NCI-H748 treated with DMSO at 0.1 percent for 48 hours (cell line): ENCODE results near the gene SNX30.

ENCODE experiments used
- DNase-seq: peaks from one replicate; lab custom pipeline; 2025; lab: John Stamatoyannopoulos, UW

The SNX30 gene

GRCh38 chr9:112752334-112753125, 2.0 kb downstream of the SNX30 start:
- DNase-seq = no peak

- no peak for DNase-seq
Observed at GRCh38 chr9:112753725-112754124, 3.2 kb downstream of the SNX30 start.

DNA sequence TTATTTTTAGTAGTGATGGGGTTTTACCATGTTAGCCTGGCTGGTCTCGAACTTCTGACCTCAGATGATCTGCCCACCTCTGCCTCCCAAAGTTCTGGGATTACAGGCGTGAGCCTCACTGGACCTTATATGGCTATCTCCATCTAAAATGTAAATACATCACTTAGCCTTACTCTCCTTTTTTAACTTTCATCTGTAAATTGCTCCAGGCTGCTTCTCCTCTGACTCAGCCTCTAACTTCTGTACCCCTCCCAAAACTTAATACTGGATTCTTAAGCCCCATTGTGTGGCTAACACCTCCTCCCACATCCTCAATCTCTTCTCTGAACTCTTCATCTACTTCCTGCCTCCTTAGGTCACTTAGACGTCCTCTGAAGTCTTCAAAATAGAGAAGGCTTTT, 4.0 kb downstream of the SNX30 start:
- no peak for DNase-seq

GRCh38 chr9:112755016-112755427, 4.5 kb downstream of the SNX30 start:
- no peak for DNase-seq

DNA sequence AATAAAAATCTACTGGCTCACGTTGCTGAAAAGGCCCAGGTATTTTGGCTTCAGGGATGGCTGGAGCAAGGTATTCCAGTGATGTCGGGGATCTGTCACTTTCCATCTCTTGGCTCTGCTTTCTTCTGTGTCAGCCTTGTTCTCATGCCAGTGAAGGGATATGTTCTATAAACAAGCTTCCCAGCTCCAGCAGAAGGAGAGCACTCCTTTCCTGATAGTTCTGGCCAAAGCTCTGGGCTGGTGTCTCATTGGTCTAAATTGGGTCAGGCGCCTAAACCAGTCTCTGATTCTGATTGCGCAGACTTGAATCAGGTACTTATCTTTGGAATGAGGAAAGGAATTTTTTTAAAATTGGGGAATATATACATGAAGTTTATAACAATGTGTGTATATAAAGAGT, 5.1 kb downstream of the SNX30 start:
- no peak for DNase-seq

DNA sequence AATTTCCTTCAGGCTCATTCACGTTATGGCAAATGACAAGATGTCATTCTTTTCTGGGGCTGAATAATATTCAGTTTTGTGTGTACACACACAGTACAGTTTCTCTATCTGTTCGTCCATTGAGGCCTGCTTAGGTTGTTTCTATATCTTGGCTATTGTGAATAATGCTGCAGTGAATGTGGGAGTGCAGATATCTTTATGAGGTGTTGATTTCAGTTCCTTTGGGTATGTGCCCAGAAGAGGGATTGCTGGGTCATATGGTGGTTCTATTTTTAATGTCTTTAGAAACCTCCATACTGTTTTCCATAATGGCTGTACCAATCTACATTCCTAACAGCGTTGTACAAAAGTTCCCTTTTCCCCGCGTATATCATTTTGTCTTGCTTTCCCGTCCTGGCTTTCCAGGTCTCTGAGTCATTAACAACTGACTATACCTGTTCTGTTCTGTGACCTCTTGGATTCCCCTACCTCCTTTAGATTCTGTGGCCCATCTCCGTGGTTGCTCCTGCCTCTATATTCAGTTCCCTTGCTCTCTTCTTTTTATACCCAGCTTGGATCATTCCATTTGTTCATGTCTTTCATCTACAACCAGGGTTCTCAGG, 6.8 kb downstream of the SNX30 start:
- DNase-seq = no peak

DNA sequence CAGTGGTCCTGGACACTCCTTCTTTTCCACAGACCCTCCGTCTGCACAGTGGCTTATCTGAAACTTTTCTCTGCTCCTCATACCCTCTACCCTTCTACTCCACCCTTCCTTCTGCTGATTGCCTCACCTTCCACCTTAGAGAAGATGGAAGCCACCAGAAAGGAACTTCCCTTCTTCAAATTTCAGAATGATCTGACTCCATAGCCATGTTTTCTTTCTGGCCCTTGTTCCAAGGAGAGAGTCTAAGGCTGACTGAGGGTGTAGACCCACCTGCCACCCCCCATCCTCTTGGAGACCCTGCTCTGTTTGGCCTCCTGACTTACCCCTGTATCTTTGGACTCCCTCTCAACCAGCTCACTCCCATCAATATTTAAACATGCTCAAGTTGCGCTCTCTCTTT, 7.4 kb downstream of the SNX30 start:
- no peak for DNase-seq

- no peak for DNase-seq
Observed at GRCh38 chr9:112760821-112761220, 10.3 kb downstream of the SNX30 start.

GRCh38 chr9:112761912-112762655, 11.5 kb downstream of the SNX30 start:
- DNase-seq = no peak

DNA sequence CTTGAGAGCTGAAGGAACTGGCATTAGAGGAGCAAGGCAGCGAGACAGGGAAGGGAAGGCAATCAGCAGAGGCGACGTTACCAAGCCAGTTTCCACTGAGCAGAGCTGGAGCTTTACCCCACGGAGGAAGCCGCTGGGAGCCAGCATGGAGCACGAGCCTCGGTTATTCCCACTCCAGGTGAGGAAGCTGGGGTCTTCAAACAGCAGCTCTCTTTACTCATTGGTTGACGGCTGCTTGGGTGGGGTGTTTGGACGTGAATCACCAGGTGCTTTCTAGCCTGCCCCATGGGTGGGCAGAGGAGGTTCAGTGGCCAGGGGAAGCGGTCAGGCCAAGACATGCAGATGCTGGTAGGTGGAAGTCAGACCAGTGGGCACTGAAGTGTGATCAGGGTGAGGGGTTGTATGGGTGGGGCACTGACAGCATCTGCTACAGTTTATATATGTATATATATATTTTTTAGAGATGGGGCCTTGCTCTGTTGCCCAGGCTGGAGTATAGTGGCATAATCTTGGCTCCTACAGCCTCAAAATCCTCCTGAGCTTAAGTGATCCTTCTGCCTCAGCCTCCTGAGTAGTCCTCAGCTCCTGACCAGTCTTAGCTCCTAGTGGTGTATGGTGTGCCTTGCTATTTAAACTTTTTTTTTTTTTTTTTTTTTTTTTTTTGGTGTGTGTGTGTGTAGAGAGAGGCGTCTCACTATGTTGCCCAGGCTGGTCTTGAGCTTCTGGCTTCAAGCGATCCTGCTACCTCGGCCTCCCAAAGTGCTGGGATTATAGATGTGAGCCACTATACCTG, 12.4 kb downstream of the SNX30 start:
- no peak for DNase-seq

DNA sequence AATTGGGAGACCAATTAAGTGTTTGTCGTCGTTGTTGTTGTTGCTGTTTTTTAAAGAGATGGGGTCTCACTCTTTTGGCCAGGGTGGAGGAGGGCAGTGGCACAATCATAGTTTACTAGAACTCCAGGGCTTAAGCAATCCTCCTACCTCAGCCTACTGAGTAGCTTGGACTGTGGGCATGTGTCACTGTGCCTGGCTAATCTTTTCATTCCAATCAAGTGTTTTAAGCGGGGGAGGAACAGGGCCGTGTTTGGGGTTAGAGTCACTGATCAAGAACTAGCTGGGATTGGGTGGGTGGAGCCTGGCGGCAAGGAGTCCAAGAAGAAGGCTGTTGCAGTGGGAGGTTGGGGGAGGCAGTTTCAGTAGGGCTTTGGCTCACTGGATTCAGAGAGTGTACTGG, 13.8 kb downstream of the SNX30 start:
- DNase-seq = no peak

- DNase-seq = no peak
Observed at GRCh38 chr9:112764837-112765236, 14.3 kb downstream of the SNX30 start.

DNA sequence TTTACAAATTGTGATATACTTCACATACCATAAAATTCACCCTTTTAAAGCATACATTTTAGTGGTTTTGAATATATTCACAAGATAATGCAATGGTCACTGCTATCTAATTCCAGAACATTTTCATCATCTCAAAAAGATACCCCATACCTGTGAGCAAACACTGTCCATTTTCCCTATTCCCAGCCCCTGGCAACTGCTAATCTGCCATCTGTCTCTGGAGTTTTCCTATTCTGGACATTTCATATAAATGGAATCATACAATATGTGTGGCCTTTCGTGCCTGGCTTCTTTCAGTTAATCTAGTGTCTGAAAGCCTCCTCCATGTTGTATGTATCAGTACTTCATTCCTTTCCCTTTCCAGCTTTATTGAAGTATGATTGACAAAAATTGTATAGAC, 14.7 kb downstream of the SNX30 start:
- DNase-seq = no peak

DNA sequence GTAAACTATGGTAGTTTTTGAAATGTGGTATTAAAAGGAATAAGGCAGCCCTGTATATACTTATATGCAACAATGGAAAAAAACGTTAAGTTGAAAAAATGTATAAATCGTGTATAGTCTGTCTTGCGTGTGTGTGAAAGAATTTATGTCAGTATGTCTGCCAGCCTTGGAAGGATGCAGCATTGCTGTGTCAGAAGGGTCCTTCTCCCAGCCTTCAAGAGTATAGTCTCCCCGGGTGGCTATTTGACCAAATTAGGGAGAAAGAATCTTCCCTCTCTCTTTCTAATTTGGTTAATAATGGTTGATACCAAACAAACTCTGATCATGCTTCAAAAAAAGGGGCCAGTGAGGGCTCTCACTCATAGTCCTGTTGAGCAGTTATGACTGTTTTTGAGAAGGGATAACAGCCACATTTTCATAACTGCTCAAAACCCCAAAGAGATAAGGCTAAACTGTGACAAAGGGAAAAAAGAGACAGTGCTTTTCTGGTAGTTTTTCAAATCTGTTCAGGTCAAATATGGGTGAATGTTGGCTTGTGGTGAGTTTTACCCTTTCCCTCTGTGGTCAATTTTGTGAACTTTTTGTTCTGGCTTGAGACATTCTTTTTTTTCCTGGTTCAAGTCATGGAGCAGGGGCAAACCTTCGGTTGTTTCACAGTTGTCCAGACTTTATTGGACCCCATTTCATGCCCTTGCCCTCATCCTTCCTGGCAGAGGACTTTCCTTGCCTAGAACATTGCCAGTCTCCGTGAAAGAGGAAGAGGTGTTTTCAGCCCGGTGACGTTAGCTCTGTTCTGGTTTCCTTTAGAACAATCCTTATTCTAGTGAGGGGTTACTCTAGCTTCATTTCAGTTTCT, 21.0 kb downstream of the SNX30 start:
- DNase-seq = no peak

DNA sequence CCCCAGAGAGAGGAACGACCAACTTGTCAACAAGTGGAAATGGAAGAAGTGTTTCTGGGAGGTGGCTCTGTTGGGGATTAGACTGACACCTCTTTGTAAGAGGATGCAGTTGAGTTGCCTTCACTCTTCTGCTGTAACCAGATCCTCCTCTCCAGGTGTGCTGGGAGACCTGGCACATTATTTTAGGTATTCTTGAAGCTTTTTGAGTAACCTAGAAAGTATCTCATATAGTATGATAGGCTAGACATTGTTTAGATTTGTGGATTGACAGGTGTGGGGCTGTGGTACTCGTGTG, 21.6 kb downstream of the SNX30 start:
- DNase-seq = no peak

GRCh38 chr9:112772551-112772950, 22.0 kb downstream of the SNX30 start:
- DNase-seq = no peak

- DNase-seq = no peak
Observed at GRCh38 chr9:112774006-112774996, 23.7 kb downstream of the SNX30 start.

DNA sequence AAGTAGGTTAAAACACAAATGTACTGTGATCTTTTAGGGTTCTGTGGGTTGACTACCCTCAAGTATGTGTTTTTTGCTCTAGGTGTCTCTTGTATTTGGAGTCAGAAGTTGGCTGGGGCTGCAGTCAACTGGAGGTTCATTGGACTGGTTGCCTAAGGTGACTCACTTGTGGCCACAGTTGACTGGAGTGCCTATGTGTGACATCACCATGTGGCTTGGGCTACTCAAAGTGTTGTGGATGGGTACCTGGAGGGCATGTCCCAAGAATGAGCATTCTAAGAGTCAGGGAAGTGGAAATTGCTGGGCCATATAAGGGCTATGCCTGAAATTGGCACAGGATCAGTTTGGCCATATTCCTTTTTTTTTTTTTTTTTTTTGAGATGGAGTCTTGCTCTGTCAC, 27.4 kb downstream of the SNX30 start:
- DNase-seq = no peak

DNA sequence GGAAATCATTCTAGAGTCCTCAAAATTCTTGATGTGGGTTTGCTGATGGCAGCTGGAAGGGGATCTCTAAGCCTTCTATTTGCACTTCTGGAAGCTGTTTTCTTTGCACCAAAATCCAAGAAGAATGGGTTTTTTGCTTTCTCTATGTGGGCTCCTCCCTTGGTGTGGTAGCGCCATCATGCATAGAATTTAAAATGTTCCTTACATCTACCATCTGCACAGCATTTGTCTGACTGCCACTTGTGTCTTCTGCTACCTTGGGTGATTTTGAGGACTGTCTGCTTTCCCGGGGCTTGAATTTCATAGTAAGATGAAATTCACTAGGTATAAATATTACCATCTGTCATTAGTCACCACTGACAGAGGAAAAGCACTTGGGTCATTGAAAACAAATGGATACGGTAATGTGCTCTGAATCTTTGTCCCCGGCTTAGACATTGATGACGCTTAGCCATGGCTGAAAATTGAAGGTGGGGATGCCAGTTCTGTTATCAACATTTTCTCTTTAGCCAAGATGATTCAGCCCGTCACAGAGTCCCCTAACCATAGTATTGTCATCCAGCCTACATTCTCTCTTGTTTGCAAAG, 30.0 kb downstream of the SNX30 start:
- DNase-seq = no peak

DNA sequence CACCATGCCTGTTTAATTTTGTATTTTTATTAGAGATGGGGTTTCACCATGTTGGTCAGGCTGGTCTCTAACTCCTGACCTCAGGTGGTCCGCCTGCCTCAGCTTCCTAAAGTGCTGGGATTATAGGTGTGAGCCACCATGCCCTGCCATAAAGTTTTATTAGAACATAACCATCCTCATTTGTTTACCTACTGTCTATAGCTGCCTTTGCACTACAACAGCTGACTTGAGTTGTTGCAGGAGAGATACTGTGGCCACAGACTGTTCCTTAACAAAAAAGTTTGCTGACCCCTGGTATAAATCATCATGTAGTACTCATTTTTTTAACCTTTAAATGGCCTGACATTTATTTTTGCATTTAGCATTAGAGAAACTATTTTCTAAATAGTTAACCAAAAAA, 31.7 kb downstream of the SNX30 start:
- no peak for DNase-seq
